Stomach smooth muscle (tissue), 2 donors: Measurements from ENCODE around the gene CDH7.

ENCODE experiments used
- H3K27ac ChIP-seq: one replicate; pipeline ENCODE4 v1.7.0; 2013; ENCODE audit warnings: mild to moderate bottlenecking, low read length, inconsistent platforms
- H3K27me3 ChIP-seq, 2 donors: one replicate each; pipeline ENCODE4 v1.7.0; 2013; ENCODE audit warnings: low read length in 2 of 2; ENCODE audit not compliant: insufficient read depth in 2 of 2, control insufficient read depth in 1 of 2
- H3K36me3 ChIP-seq, 2 donors: one replicate each; pipeline ENCODE4 v1.7.0; 2013; ENCODE audit warnings: low read length in 2 of 2; ENCODE audit not compliant: control insufficient read depth in 2 of 2, insufficient read depth in 2 of 2
- H3K4me1 ChIP-seq: one replicate; pipeline ENCODE4 v1.7.0; 2013; ENCODE audit warnings: low read length; ENCODE audit not compliant: control insufficient read depth, insufficient read depth
- H3K4me3 ChIP-seq, 2 donors: one replicate each; pipeline ENCODE4 v1.7.0; 2013; ENCODE audit warnings: low read length in 2 of 2
- H3K9ac ChIP-seq, 2 donors: one replicate each; pipeline ENCODE4 v1.7.0; 2013; ENCODE audit warnings: low read length in 2 of 2, mild to moderate bottlenecking in 1 of 2
- H3K9me3 ChIP-seq, 2 donors: one replicate each; pipeline ENCODE4 v1.7.0; 2013; ENCODE audit warnings: low read length in 2 of 2; ENCODE audit not compliant: control insufficient read depth in 2 of 2
- donor health status: healthy.
- donor health status: Pancreatic carcinoma.

Gene CDH7

DNA sequence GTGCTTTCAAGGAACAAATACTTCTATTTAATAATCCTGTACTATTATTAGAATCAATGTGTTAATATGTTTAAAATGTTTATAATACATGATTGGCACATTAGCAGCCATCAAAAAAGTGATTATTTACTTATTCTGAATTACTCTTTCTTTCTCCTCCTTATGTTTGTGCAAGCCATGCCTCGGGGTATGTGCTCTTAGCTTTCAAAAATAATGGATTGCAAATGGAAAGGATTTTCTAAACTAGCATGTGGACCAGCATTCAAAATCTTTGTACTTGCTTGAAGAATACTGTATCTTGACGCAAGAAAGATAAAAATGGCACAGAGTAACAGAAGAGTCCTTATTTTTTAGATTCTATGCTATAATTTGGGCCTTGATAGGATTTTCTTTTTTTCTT, 156.5 kb downstream of the CDH7 start:
- Histone ChIP-seq H3K27me3 (no peaks in the 10 kb centered on the region), H3K4me1 (no peaks in the 10 kb centered on the region), H3K27ac (no peak overlapping the region), H3K9ac (no peak overlapping the region), H3K36me3 (no peaks in the 10 kb centered on the region), H3K9me3 (no peaks in the 10 kb centered on the region), H3K4me3 (no peak overlapping the region)

DNA sequence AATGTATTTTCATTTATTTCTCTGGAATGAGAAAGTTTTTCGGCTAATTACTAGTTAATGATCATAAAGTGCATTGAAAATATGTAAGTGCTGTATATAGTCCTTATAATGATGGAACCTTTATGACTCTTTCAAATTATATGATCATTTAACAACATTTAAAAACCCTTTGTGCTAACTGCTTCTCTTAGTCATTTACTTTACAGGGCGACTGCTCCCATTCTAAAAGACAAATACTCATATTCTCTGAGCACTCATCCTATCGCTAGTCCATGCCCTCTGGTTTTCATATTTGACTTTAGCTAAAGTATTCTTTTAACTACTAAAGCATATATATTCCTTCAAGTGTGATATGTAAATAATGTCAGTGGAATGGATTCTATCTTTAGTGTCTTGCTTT, 168.2 kb downstream of the CDH7 start:
- no peaks in the 10 kb centered on the region for H3K36me3 ChIP-seq
- no peak overlapping the region for H3K27ac ChIP-seq
- no peak overlapping the region for H3K4me3 ChIP-seq
- no peaks in the 10 kb centered on the region for H3K4me1 ChIP-seq
- no peaks in the 10 kb centered on the region for H3K9me3 ChIP-seq
- H3K9ac ChIP-seq = no peak overlapping the region
- H3K27me3 ChIP-seq = no peaks in the 10 kb centered on the region

DNA sequence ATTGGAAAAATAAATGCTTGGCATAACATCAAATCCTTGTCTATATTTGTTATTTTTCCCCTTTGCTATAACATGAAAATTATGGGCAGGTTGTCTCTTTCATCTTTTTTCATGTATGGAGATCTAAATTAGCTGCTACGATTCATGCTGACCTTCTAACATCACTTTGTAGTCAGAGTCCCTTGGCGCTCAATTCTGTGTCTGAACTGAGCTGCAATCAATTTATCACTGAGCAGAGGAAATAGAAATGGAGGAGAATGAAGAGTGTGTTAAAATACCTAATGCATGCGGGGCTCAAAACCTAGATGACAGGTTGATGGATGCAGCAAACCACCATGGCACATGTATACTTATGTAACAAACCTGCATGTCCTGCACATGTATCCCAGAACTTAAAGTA, 168.9 kb downstream of the CDH7 start:
- Histone ChIP-seq H3K9me3 (no peaks in the 10 kb centered on the region), H3K27me3 (no peaks in the 10 kb centered on the region), H3K36me3 (no peaks in the 10 kb centered on the region), H3K4me3 (no peak overlapping the region), H3K9ac (no peak overlapping the region), H3K27ac (no peak overlapping the region), H3K4me1 (no peaks in the 10 kb centered on the region)

DNA sequence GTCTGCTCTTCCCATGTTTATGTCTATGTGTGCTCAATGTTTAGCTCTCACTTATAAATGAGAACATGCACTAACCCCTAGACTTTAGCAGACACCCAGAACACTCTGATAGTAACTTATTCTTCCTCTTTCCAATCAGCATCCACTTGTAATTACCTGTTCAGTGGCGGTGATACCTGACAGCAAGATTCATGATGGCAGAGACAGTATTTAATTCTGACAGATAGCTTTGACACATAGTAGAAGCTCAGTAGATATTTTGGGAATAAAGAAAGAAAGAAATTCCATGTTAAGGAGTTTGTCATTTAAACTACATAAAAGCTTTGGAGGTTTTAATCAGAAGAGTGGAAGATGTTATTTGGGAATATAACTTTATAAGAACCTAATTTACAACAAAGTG, 171.3 kb downstream of the CDH7 start:
- H3K4me1 ChIP-seq = no peaks in the 10 kb centered on the region
- H3K36me3 ChIP-seq = no peaks in the 10 kb centered on the region
- H3K27me3 ChIP-seq = no peaks in the 10 kb centered on the region
- no peak overlapping the region for H3K9ac ChIP-seq
- H3K4me3 ChIP-seq = no peak overlapping the region
- no peak overlapping the region for H3K27ac ChIP-seq
- H3K9me3 ChIP-seq = no peaks in the 10 kb centered on the region

DNA sequence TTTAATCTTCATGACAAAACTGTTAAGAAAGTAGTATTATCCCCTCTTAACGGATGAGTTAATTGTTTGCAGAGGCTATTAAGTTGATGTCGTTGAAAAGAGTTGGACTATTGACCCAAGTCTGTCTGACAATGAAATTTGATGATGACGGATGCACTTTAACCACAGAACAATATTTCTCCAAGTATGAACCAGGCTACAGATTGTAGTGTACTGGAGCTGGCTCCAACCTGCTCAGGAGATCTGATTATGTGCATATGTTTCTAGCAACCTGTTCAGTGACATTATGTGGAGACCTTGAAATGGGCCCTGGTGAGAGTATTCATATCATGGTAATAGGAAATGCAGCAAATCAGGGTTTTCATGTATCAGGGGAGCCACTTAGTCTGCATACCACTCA, 174.1 kb downstream of the CDH7 start:
- Histone ChIP-seq H3K27ac (no peak overlapping the region), H3K4me3 (no peak overlapping the region), H3K9me3 (no peaks in the 10 kb centered on the region), H3K4me1 (no peaks in the 10 kb centered on the region), H3K36me3 (no peaks in the 10 kb centered on the region), H3K9ac (no peak overlapping the region), H3K27me3 (no peaks in the 10 kb centered on the region)

DNA sequence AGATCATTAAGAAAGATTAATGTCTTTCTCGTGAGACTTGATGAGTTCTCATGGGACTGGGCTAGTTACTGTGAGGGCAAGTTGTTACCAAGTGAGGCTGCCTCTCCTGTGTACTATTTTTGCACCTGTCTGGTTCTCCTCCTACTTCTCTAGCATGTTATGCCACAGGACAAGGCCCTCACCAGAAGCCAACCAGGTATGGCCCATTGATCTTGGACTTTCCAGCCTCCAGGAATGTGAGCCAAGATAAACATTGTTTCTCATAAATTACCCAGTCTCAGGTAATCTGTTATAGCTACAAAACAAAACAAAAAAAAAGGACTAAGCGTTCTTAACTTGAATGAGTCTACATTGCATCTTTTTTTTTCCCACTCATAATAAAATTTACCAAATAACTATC, 184.1 kb downstream of the CDH7 start:
- Histone ChIP-seq H3K9me3 (peaks cover 0 to 4% of the 10 kb centered on the region in 2 donors), H3K27ac (no peak overlapping the region), H3K4me3 (no peak overlapping the region)

DNA sequence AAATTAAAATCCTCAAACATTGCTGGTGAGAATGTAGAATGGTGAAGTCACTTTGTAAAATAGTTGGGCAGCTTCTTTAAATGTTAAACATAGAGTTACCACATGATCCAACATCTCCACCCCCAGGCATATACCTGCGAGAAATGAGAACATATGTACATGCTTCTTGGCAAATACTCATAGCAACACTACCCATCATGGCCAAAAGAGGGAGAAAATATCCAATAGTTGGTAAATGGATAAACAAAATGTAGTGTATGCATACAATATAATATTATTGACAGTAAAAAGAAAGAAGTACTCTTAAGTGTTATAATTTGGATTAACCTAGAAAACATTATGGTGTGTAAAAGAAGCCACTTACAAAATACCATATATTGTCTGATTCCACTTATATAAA, 185.9 kb downstream of the CDH7 start:
- no peak overlapping the region for H3K9ac ChIP-seq
- H3K27me3 ChIP-seq = no peaks in the 10 kb centered on the region
- no peak overlapping the region for H3K27ac ChIP-seq
- H3K9me3 ChIP-seq = no peaks in the 10 kb centered on the region
- no peak overlapping the region for H3K4me3 ChIP-seq
- no peaks in the 10 kb centered on the region for H3K36me3 ChIP-seq
- no peaks in the 10 kb centered on the region for H3K4me1 ChIP-seq

More for the DNA sequence above, 184.1 kb downstream of the CDH7 start:
- Histone ChIP-seq H3K4me1 (no peaks in the 10 kb centered on the region), H3K9ac (no peak overlapping the region), H3K36me3 (no peaks in the 10 kb centered on the region), H3K27me3 (no peaks in the 10 kb centered on the region)

DNA sequence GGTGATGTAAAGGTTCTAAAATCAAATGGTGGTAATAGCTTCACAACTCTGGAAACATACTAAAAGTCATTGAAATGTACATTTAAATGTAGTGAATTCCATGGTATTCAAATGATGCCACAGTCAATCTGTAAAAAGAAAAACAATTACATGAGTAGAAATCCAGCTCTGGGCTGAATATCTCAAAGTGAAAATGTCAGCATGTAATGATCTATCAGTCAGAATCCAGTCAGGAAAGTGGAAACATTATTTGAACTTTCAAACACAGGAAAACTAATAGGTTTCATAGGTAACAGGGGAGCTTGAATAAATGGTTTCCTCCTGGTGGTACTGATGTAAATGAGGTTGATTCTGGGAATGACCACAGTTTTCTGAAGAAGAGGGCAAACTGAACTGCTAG, 186.4 kb downstream of the CDH7 start:
- Histone ChIP-seq H3K27ac (no peak overlapping the region), H3K4me3 (no peak overlapping the region)

DNA sequence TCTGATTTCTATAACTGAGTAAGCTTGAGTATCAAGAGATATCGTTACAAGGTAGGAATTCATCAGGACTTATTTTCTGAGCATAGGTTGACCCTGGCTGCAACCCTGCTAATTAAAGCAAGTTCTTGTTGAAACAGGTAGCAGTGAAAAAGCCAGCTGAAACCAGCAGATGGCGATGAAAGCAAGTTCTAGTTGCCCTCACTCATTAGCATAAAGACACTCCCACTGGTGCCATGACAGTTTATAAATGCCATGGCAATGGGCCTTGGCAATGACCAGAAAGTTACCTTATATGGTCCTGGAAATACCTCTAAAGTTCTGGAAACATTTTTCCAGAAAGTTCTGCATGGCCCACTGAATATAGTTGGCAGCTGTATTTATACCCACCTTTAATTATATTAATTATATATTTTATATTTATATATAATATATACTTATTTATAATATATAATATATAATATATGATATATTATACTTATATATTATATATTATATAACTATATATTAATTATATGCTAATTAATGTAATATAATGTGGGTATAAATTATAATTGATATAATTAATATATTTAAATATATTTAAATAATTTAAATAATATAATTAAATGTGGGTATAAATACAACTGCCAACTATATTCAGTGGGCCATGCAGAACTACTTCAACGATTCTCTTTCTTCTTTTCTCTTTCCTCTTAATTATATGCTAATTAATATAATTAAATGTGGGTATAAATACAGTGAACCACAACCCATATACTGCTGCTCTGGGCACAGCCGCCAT, 188.0 kb downstream of the CDH7 start:
- Histone ChIP-seq H3K9me3 (no peaks in the 10 kb centered on the region), H3K27me3 (no peaks in the 10 kb centered on the region), H3K4me1 (no peaks in the 10 kb centered on the region), H3K27ac (no peak overlapping the region), H3K36me3 (no peaks in the 10 kb centered on the region), H3K9ac (no peak overlapping the region), H3K4me3 (no peak overlapping the region)

More for the DNA sequence above, 186.4 kb downstream of the CDH7 start:
- H3K27me3 ChIP-seq = no peaks in the 10 kb centered on the region
- H3K36me3 ChIP-seq = no peaks in the 10 kb centered on the region
- no peaks in the 10 kb centered on the region for H3K4me1 ChIP-seq
- no peaks in the 10 kb centered on the region for H3K9me3 ChIP-seq
- H3K9ac ChIP-seq = no peak overlapping the region
